Activated CD8-positive, alpha-beta memory T cell treated with anti-CD3 and anti-CD28 coated beads, Interleukin-2, amount 50 U/mL, for 48 hours (primary cell): ENCODE measurements around the gene CABLES1.
A peak's percentile ranks its signal among the peaks of the same experiment; 100 is the strongest.
"Not testable (repeated sequence)": the region's sequence is repeated elsewhere in the genome, so short reads cannot be mapped to it uniquely, and the experiment has no call there.

Experiments used
- DNase-seq: peaks from one replicate; pipeline ENCODE4 v3.0.0-alpha.2; 2020

CABLES1 gene

GRCh38 chr18:23272498-23273232 lies 137.4 kb downstream of the CABLES1 start:
- DNase-seq: no peak

- DNase-seq: no peak
These were observed 138.2 kb downstream of the CABLES1 start for GRCh38 chr18:23273443-23273966.

GRCh38 chr18:23274638-23275482 lies 139.6 kb downstream of the CABLES1 start:
- DNase-seq: no peak

DNA sequence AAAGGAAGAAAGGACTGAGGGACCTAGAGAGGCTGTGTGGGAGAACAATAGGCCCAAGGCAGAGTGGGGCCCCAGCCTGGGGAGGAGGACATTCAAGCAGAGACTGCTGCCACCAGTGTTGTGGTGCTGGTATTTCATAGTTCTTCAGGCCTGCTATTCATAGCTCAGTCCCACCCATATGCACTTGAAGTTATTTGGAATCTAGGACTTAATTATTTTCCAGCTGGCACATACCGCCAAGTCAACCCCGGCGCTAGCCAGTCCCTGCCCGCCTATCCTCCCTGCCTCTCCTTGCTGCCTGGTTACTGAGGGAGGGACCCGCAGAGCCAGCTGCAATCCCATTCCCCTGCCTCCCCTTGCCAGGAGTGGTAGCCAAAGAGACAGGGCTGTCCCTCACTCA lies 141.2 kb downstream of the CABLES1 start:
- DNase-seq: no peak

- no peak for DNase-seq
These were observed 142.1 kb downstream of the CABLES1 start for GRCh38 chr18:23277399-23277798.

DNA sequence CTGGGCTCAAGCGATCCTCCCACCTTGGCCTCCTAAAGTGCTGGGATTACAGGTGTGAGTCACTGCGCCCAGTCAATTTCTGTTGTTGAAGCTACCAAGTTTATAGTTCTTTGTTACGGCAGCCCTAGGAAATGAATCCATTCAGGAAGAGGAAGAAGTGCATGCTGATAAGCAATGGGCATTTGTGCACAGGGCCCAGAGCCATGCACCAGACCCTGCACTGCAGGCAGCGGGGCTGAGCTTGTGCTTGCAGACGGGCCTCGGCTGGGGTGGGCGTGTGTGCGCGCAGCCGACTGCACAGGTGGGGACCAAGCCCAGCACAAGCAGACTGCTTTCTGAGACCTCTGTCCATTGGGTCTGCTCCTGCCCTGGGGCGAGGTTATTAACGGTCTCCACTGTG lies 144.6 kb downstream of the CABLES1 start:
- DNase-seq: no peak

DNA sequence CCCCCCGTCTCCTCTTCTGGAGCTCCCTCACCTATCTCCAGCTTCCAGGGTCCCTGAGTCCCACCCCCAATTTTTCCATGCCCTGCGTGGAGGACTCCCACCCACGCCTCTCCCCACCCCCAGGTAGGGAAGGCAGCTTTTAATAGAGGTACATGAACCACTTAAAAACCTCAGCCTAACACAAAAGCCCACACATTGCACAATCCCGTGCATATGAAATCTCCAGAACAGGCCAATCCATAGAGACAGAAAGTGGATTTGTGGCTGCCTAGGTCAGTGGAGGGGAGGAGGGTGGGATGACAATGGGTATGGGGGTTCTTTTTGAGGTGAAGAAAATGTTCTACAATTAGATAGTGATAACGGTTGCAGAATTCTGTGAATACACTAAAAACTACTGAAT lies 145.6 kb downstream of the CABLES1 start:
- no peak for DNase-seq

DNA sequence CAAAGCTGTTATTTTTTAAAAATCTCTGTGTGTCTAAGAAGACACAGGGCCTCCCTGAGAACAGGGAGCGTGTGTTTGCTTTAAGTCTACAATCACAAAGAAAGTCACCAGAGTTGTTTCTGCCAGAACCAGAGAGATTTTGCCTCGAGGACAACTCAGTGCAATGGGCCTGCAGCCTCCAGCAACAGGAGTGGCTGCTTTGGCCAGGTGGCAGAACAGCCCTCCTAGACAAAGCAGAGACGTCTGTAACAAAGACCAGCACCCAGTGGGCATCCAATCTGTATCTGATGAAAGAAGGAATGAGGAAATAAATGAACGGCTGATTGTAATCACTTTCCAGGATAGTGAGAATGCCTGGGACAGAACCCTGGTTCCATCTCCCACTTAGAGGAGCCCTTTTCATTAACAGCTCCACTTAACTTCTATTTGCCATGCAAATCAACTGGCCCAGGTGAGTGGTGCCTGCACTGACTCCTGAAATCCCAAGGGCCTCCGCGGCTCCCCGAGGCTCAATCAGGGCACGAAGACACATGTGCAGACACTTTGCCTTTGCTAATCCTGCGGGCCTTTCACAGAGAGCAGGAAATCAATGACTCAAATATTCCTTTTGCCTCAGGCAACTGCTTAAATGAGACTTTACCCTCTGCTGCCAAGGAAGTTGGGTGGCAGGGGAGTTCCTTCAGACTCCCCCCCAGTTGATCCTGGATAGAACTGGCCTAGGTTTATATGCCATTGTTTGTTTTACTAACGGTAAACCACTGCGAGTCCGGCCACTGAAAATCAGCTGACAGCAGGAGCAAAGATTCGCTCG lies 146.5 kb downstream of the CABLES1 start:
- no peak for DNase-seq

DNA sequence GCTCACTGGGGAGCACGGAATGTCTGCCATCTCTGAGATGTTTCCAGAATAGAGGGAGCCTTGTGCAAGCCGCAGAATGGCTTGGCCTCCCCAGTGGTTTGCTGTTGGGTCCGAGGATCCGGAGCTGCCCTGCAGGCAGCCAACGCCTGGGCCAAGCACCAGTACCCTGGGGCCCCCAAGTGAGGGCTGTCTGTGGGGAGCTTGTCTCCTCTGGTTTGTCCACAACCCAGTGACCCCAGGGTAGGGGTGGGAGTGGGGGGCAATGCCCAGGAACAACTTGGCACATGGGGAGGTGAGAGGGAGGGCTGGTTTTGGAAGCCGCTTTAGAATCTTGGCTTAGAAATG lies 147.1 kb downstream of the CABLES1 start:
- DNase-seq: no peak

DNA sequence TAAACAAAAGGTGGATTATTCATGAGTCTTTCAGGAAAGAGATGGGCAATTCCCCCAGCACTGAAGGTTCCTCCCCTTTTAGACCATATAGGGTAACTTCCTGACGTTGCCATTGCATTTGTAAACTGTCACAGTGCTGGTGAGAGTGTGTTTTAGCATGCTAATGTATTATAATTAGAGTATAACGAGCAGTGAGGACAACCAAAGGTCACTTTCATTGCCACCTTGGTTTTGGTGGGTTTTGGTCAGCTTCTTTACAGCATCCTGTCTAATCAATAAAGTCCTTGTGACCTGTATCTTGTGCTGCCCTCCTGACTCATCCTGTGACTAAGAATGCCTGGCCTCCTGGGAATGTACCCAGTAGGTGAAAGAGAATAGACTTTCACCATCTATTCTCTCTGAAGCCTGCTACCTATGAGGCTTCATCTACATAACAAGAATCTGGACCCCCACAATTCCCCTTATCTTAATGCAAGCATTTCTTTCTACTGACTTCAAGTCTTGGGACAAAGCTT lies 148.7 kb downstream of the CABLES1 start:
- no peak for DNase-seq

DNA sequence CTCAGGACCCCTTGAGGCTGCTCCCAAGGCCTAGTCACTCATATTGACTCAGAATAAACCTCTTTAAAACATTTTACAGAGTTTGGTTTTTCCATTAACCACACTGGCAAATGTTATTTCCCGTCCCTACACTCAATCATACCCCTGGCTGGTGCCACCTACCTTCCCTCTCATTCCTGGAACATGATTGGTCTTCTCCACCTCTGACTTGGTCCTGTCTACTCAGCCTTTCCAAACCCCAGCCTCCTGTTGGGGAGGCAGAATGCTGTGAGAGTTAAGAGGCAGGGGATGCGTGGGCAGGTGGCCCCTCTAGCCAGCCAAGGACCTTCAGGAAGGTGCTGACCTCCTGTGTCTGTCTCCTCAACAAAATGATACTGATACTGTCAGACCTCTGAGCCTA lies 149.3 kb downstream of the CABLES1 start:
- no peak for DNase-seq

- not testable (repeated sequence) for DNase-seq
These were observed 150.3 kb downstream of the CABLES1 start for GRCh38 chr18:23285581-23285980.

GRCh38 chr18:23291456-23292205 lies 156.3 kb downstream of the CABLES1 start:
- DNase-seq: no peak

- no peak for DNase-seq
These were observed 165.0 kb downstream of the CABLES1 start for GRCh38 chr18:23300231-23300805.

- no peak for DNase-seq
These were observed 166.7 kb downstream of the CABLES1 start for GRCh38 chr18:23301972-23302371.

DNA sequence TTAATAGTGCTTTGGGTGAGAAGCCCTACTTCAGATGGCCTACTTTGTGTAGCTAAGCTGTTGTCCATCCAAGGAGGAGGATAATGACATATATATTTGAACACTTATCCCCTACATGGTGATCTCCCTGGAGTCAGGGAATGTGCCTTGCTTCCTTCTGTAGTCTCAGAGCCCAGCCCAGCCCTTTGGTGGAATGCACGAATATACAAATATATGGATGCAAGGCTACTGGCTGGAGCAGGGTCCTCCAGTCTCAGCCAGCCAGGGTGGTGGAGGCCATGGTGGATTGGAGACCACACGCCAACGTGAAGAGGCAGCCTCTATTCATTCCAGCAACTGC lies 167.2 kb downstream of the CABLES1 start:
- DNase-seq: no peak

DNA sequence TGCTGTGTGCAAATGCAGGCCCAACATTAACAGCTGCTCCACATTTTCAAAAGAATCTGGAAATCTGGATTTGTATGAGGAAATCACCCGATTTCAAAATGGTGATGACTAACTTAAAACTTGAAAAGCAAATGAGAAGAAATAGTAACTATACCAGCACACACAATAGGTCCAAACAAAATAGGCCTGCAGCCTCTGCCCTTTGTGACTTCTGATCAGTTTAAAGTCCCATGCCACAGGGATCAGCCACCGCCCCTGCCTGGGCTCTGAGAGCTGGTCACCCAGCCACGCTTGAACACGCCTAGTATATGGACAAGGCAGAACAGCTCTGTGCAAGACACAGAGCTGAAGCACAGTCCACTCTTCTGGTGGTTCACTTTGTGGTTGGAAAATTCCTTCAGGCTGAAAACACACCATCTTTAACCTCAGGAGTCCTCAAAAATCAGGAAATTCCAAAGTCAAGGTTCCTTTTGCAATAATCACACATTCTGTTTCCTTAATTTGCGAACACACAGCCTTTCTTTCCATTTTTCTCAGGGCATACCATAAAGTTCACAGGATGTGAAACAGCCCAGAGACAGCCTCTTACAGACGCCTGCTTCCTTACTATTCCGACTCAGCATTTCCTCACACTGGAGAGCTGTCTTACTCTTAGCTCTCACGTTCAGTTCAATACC lies 167.7 kb downstream of the CABLES1 start:
- DNase-seq: no peak

GRCh38 chr18:23306822-23307221 lies 171.5 kb downstream of the CABLES1 start:
- DNase-seq: peak; percentile 49

GRCh38 chr18:23307567-23308295 lies 172.4 kb downstream of the CABLES1 start:
- peak; percentile 53 for DNase-seq
